ENCODE measurements around the gene GAST. TPM values are rescaled to one million over a fixed set of nuclear protein-coding genes. Genes with fewer than 3 reads are reported as not detected.

The GAST gene
- total and polyA plus RNA-seq, 9 of the 15 experiments (the other 6 are each of a cell fraction or from before 2014, with no cell fraction given), result not detected

DNA sequence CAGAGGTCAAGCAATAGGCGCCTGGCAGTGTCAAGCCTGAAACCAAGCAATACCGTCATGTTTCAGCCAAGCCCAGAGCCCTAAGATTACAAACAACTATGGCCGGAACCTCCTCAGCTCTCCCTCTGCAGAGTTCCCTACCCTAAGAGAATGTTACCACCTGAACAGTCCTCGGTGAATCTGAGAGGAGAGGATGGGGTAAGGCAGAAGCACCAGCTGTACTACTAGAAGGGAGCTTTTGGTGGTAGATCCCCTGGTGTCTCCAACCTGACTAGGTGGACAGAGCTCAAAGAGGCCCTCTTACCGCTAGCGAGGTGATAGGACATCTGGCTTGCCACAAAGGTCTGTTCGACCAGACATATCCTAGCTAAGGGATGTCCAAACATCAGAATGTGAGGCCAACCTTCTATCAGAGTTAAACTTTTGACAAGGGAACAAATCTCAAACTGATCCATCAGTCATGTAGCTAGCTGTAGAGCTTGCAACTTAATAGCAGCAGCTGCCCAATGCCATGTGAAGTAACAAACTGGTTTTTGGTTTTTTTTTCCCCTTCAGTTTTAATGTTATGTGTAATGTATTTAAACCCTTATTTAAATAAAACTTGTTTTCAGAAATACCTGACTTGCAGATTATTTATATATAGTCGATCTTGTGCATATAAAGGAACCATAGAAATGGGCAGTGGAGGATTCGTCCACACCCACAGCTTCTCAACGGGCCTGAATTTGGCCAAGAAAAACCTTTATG lies 20.9 kb upstream of the GAST start (continued):
- TF ChIP-seq, protein P1, sequence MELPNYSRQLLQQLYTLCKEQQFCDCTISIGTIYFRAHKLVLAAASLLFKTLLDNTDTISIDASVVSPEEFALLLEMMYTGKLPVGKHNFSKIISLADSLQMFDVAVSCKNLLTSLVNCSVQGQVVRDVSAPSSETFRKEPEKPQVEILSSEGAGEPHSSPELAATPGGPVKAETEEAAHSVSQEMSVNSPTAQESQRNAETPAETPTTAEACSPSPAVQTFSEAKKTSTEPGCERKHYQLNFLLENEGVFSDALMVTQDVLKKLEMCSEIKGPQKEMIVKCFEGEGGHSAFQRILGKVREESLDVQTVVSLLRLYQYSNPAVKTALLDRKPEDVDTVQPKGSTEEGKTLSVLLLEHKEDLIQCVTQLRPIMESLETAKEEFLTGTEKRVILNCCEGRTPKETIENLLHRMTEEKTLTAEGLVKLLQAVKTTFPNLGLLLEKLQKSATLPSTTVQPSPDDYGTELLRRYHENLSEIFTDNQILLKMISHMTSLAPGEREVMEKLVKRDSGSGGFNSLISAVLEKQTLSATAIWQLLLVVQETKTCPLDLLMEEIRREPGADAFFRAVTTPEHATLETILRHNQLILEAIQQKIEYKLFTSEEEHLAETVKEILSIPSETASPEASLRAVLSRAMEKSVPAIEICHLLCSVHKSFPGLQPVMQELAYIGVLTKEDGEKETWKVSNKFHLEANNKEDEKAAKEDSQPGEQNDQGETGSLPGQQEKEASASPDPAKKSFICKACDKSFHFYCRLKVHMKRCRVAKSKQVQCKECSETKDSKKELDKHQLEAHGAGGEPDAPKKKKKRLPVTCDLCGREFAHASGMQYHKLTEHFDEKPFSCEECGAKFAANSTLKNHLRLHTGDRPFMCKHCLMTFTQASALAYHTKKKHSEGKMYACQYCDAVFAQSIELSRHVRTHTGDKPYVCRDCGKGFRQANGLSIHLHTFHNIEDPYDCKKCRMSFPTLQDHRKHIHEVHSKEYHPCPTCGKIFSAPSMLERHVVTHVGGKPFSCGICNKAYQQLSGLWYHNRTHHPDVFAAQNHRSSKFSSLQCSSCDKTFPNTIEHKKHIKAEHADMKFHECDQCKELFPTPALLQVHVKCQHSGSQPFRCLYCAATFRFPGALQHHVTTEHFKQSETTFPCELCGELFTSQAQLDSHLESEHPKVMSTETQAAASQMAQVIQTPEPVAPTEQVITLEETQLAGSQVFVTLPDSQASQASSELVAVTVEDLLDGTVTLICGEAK (IDR thresholded peaks at IDR 0.05), result no peak
- TF ChIP-seq, protein P1 (CRISPR knock-in tag; IDR thresholded peaks at IDR 0.05), result 0 out of 2 replicates have a peak, but pooled peaks have one; percentile 16
- TF ChIP-seq HNRNPH1 (optimal IDR thresholded peaks at IDR 0.05; ENCODE audit: low read depth, low read length) (no peak), SIRT6 (IDR thresholded peaks at IDR 0.05; ENCODE audit: low read depth, low read length) (peak; percentile 96), TAF7 (tag; IDR thresholded peaks at IDR 0.05) (no peak), LCOR (CRISPR knock-in tag; IDR thresholded peaks at IDR 0.05) (no peak), NR2C2 (CRISPR knock-in tag; IDR thresholded peaks at IDR 0.05) (no peak), NR2C2 (tag; IDR thresholded peaks at IDR 0.05) (no peak), RBFOX2 (IDR thresholded peaks at IDR 0.05; ENCODE audit: low read depth, low read length) (peak; percentile 66), ZNF175 (CRISPR knock-in tag; IDR thresholded peaks at IDR 0.05; ENCODE audit: low read depth) (no peak), POLR2AphosphoS5 (IDR thresholded peaks at IDR 0.05; ENCODE audit: control insufficient read depth, insufficient read depth, low read depth, low read length) (peak; percentile 62), RBM39 (optimal IDR thresholded peaks at IDR 0.05; ENCODE audit: low read depth, low read length) (peak; percentile 82), MAFG (tag; conservative IDR thresholded peaks at IDR 0.05) (0 out of 2 replicates have a peak, but pooled peaks have one; percentile 28), SMARCC2 (IDR thresholded peaks at IDR 0.05; ENCODE audit: low read depth) (no peak), GABPB2 (CRISPR knock-in tag; conservative IDR thresholded peaks at IDR 0.05) (0 out of 2 replicates have a peak, but pooled peaks have one; percentile 19)
- TF ChIP-seq, protein P2, sequence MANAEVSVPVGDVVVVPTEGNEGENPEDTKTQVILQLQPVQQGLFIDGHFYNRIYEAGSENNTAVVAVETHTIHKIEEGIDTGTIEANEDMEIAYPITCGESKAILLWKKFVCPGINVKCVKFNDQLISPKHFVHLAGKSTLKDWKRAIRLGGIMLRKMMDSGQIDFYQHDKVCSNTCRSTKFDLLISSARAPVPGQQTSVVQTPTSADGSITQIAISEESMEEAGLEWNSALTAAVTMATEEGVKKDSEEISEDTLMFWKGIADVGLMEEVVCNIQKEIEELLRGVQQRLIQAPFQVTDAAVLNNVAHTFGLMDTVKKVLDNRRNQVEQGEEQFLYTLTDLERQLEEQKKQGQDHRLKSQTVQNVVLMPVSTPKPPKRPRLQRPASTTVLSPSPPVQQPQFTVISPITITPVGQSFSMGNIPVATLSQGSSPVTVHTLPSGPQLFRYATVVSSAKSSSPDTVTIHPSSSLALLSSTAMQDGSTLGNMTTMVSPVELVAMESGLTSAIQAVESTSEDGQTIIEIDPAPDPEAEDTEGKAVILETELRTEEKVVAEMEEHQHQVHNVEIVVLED (CRISPR knock-in tag; IDR thresholded peaks at IDR 0.05), result no peak
- TF ChIP-seq, protein P3, sequence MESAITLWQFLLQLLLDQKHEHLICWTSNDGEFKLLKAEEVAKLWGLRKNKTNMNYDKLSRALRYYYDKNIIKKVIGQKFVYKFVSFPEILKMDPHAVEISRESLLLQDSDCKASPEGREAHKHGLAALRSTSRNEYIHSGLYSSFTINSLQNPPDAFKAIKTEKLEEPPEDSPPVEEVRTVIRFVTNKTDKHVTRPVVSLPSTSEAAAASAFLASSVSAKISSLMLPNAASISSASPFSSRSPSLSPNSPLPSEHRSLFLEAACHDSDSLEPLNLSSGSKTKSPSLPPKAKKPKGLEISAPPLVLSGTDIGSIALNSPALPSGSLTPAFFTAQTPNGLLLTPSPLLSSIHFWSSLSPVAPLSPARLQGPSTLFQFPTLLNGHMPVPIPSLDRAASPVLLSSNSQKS (CRISPR knock-in tag; IDR thresholded peaks at IDR 0.05), result no peak
